ENCODE results near the gene ANKS1B.

The ANKS1B gene

DNA sequence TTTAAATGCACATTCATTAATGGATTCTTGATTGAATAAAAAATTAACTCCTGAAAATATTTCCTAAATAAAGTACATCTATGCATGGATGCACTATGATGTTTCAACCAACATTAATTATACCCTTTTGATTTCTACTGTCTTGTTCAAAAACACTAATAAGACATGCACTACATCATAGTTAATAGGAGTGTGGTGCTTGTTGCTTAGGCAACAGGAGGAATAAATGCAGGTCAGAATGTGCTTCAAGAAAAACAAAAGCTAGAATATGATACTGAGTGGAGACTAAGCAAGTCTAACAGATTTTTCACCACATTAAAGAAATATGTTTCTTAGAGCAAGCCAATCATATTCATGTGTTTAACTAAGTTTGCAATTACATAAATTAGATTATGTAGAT is 833.0 kb downstream of the ANKS1B start:
- DNase-seq = no peak

DNA sequence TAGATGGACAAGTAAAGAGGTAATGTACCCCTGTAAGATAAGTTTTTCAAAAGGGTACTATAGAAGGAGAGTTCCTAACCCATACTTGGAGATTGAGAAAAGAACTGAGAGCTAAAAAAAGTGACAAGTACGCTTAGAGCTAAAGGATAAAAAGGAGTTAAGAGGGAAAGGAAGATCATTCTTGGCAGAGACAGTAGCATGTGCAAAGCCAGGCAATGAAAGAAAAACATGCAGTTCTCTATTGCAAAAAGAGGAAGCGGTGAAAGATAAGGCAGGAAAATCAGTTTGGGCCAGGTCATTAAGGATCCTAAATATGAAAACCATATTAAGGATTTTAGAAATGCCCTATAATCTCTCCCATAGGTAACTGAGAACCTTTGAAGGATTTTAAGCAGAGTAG is 837.6 kb downstream of the ANKS1B start:
- no peak for DNase-seq

DNA sequence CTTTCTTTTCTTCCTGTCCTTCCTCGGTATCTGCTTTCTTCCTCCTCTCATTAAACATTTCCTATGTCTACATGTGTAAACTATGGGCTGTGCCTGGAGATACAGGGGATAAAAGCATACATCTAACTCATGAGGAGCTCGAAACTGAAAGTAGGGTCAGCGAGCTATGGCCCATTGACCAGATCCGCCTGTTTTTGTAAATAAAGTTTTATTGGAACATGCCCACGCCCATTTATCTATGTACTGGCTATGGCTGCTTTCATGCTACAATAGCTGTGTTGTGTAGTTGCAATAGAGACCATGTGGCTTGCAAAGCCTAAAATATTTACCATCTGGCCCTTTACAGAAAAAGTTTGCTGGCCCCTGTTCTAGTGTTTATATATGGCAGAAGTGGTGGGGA is 838.0 kb downstream of the ANKS1B start:
- DNase-seq = no peak

DNA sequence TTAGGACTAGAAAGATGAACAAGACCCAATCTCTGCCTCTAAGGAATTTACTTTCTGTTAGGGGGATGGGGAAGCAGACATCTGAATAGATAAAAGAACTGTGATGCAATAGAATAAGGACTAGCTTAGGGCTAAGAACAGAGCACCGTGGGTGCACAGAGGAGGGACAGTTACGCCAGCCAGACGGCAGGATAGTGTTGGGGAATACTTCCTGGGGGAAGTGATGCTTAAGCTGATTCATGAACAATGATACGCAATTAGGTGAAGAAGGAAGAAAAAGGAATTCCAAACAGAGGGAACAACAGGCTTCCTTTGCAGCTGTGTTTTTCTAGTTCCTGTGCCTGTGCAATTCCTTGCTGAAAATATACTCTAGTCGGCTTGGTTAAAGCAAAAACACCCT is 838.6 kb downstream of the ANKS1B start:
- DNase-seq = no peak

DNA sequence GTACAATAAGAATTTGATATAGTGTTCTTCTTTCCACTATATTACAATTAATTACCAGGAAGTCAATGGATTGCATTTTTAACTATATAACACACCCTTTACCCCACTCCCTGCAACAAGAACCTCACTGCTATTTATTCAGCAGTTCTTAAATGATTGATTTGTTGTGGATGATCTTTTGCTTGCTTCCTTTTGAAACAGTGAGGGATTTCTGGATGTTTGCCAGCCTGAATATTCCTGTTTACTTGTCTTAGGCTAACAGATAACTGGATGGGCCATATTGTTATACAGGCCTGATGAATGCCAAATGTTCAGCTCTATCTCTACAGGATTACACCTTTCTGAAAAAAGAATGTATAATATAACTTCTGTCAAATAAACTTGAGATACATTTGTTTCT is 842.1 kb downstream of the ANKS1B start:
- DNase-seq = no peak

DNA sequence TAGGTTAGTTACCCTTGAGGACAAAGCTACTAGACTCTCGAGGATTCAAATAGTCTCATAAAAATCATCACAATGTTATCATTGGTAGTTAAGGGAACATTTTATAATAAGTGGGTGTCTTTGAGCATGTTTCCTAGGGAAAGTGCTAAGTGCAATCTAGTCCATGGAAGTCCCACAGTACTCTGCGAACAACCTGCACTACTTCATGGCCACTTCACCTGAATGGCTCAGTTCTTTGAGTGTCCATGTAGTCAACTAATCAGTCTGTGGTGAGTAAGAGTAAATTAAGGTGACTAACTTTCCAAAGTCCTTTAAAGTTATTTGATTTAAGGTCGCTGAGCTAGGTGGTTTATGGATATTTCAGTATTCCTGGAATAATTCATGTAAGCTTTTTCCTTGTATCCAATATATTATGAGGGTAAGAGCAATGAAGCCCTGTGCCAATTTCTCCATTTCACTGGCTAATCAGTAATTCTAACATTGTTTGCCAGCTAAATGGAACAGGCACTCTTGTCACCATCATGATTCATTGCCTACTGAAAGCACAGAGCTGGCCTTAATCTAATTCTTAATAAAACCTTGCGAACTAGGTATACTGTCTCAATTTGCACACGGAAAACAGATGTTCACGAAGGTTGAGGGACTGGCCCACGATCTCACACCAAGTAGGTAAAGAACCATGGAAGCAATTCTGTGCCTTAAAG is 844.6 kb downstream of the ANKS1B start:
- DNase-seq = no peak

DNA sequence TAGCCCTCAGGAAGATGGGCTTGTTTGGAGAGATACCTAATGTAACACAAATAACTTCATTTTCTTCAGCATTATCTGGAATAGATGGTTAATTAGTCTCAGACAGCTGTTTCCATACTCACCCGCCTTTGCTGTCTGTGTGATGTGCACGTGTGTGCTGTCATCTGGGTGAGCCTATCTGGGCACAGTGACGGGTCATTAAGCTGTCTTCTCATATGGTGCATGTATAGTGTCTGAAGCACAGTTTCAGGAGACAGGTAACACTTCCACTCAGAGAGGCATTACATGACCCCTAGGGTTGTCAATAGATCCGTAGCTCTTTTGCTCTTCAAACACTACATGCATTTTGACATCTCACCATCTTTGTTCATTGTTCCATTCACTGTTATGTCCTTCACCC is 846.3 kb downstream of the ANKS1B start:
- no peak for DNase-seq

DNA sequence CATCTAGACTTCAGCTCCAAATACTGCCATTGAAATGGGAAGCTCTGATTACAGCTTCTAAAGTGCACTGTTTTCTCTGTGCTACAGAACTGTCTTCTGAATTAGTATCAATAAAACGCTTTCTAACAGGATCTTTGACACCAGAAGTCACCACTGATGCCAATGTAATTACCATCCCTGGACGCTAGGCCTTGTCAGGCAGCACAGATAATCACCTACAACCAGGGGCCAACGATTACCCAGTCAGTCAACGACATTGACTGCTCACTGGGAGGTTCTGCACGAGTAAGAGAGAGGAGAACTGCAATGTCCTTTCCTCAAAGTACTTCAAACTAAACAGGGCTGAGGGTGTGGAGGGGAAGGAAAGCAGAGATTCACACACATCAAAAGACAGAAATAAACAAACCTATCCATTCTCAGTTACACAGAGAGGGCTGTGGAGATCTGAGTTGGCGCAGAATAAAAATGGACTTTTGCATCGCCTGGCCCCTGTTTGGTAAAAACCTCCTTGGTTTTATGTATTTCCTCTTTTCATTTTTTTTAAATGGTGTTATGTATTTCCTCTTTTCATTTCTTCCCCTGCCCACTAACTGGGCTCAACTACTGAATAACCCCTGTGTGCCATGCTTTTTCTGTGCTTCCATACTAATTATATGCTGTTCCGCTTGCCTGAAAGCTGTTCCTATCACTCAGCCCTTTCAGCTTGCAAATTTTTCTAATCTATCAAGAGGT is 847.4 kb downstream of the ANKS1B start:
- DNase-seq = no peak

DNA sequence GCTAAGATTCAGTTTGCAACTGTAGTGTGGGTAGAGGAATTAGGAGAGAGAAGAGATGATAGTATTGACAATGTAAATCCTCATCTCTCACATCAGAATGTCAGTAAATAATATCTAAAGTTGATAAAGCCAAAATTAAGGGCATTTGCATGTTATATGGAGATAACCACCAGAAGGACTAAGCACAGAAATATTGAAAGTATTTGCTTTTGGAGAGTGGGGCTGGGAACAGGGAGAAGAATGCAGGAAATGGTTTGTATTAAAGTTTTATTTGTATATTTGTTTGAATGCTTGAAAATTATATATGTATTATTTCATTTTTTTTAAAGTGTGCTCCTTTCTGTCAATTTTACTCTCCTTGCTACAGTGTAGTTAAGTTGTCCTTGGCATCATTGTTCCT is 848.2 kb downstream of the ANKS1B start:
- DNase-seq = no peak

DNA sequence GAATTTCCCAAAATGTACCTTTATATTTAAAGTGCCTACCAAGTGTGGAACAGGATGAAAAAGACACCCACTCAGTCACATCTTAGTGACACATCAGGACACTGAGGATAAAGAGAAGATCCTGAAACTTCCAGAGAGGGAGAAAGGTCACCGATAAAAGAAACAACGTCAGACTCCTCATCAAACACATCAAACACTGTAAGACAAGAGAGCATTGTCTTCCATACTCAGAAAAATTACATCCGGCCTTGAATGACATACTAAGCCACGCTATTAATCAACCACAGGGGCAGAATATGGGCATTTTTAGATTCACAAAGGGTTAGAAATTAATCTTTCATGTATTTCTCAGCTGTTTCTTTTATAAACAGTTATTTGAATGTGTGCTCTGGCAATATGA is 849.4 kb downstream of the ANKS1B start:
- DNase-seq = no peak

DNA sequence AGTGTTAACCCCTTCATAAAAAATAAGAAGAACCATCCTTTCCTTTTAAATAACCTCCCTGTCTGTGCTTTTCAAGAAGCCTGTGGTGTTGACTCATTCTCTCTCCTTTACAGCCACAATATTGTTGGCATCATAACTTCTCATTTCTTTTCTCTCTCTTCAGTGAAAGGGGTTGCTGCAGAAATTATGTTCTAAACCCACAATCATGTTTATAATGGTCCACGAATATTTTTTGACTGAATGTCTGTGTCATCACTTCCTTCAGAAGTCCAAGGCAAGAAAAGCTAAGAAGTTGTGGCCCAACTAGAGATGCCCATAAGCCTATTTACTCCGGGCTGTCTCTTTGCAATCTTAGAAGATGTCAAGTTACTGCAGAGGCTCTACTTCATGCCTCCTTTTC is 851.3 kb downstream of the ANKS1B start:
- DNase-seq = no peak

DNA sequence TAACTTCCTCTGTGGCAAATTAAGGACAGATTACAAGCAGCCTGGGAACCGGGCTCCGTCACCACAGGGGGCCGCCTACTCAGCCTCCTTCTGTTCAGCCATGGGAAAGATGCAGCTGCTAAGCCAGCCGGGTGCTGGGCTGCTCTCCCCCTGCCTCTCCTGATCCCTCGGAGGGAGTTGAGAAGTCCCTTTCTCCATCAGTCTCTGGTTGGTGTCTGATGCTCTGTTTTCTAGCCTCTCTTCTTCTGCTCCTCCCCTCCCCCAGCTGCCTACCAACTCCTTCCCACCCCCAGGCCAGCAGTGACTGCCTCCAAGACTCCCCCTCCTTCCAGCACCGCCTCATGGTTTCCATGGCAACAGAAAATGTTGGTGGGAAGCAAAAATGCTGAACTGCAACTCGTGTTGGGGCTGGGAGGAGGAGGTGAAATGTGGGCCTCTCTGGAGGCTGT is 853.0 kb downstream of the ANKS1B start:
- no peak for DNase-seq

DNA sequence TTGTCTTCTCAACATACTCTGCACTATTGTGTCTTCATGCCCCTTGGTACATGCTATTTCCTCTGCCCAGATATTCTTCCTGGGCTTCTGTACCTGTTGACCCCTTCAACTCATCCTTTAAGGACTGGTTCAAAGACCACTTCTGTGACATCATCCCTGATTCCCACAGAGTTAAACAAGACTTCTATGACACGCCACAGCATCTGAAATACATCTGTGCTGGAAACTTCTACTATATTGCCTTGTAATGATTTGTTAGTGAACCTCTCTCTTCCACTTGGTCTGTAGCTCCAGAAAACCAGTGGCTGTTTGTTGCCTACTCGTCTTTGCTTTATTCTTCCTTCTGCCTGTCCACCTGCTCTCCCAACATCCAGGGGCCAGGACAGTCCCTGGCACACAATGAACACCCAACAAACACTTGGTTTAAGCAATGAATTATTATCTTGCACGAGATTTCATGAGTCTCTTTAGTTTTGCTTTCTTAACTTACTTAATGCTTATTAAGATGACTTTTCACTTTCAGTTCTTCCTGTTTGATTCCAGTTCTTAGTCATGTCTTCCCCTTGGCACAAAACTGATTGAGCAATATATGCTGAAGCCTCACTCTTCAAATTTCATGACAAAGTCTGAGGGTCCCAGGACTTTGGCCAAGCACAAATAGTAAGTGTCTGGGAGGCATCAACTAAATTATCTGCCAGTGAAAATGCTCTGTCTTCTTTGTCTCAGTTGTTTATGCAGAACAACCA is 853.8 kb downstream of the ANKS1B start:
- no peak for DNase-seq

DNA sequence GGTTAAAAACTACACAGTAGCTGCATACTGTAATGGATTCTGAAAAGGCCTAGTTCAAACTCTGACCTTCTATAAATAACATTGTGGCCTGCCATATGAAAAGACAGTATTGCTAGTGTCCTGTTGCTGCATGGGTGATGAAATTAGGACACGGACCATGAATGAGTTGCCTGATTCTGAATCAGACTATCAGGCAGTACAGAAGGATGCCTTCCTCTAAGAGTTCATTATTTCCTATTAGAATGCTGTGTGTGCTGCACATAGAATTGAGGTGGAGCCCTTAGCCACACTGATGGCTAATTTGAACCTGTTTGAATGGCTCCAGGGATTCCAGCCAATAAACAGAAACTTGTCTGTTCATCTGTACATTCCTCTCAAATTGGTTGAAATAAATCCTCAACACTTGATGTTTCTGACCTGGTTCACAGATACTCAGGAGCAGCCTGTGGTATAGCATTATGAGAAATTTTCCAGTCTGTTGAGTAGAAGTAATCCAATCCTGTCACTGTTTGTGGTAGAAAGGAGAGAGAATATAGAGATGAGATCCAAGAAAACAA is 856.4 kb downstream of the ANKS1B start:
- DNase-seq = no peak

DNA sequence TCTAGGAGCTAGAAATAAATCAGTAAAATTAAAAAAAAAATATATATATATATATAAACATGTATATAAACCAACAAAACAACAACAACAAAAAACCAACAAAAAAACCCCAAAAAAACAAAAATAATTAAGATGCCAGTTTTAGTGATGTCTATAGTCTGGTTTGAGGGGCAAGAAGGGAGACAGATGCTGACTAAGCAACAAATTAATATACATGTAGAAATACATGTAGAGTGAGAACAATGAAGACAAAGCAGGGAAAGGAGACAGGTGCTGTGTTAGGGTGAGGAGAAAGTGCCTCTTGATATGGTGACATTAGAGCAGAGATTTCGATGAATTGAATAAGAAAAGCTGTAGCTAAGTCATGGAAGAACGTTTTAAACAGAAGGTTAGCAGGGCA is 861.8 kb downstream of the ANKS1B start:
- no peak for DNase-seq

DNA sequence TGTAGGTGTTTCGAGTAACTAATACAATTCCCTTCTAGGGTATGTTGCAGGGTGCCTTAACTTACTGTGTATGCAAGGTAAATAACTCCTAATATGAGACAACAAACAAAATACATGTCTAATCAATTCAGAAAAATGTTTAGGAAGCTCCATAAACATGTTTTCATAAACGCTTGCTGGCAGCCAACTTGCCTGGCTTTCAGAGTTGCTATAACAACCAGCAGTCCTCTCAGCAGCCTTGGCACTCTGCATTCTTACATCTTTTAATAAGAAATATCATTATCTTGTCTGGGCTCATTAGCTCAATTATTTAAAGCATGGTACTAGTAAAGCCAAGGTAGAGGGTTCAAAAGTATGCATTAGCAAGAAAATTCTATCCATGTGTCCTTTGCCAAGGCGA is 862.2 kb downstream of the ANKS1B start:
- DNase-seq = no peak

DNA sequence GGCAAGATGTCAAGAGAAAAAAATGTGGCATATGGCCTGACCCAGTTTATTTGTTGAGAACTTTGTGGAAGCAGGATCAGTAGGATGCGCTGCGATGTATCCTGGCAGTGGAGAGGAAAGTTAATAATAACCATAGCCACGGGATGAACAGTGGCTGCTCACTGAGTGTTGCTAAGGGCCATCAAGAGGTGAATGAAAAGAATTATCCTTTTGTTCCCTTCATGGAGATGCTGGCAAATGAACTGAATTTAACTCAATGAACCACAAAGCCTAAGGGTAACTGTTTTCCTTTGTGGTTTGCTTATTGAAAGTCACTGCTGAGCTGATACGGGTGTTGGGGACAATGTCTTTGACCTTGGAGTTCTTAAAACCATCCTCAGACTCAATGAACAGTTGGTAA is 863.2 kb downstream of the ANKS1B start:
- DNase-seq = peak; percentile 19 to 41

DNA sequence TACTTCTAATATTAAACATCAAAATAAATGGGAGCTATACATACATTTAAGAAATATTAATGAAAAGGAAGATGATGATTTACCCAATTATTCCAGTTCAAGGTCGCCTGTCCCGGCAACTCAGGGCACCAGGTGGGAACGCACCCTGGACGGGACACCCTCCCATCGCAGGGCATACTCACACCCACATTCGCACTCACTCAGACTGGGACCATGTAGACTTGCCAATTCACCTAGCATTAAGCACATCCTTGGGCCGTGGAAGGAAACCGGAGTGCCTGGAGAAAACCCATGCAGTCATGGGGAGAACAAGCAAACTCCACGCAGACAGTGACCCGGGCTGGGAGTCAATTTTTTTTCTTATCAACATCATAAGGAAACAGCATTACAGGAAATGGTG is 864.8 kb downstream of the ANKS1B start:
- no peak for DNase-seq

DNA sequence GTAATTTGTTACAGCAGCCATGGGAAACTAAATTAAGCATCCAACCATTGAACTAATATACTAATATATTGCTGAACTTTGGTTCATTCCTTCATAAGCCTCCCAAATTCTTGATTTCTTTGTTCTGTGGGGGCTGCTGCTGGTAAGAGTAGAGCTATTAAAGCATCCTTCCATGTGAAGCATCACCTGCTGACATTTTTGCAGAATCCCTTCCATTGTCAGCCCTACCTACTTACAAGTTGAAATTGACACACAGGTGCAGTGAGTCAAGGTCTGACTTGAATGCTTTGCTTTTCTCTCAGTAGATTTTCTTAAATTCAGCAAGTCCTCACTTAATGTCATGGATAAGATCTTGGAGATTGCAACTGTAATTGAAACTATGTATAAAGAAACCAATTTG is 865.3 kb downstream of the ANKS1B start:
- no peak for DNase-seq

DNA sequence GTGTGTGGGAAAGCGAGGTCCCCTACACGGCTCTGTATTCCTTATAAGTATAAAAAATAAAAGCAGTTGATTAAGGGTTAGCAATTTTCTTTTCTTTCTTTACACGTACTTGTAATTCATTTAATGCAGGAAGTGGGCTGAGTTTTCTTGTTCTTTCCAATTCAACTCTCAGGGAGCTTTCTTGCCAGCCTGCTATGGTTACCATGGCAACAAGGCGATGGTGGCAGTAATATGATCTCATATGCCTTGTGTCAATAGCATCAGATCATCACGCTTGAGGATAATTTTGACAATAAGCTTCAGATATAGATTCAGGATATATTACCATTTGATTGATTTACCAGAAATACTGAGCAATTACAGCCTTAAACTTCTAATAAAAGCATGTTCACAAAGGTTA is 873.1 kb downstream of the ANKS1B start:
- peak; percentile 17 to 45 for DNase-seq

DNA sequence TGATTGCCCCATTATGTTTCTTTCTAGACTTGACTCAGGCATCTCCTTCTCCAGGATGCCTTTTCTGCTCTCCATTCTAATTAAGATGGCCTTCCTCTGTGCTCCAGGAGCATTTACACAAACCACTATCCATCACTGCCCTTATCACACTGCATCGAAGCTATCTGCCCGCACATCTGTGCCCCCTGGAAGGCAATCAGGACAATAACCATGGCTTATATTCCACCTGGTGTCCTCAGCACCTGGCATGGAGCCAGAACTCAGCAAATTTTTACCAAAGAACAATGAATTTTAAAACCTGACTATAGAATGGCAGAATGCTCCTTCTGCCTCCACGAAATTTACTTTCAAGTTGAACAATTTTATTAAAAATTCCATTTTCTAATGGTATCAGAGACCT is 873.9 kb downstream of the ANKS1B start:
- no peak for DNase-seq

DNA sequence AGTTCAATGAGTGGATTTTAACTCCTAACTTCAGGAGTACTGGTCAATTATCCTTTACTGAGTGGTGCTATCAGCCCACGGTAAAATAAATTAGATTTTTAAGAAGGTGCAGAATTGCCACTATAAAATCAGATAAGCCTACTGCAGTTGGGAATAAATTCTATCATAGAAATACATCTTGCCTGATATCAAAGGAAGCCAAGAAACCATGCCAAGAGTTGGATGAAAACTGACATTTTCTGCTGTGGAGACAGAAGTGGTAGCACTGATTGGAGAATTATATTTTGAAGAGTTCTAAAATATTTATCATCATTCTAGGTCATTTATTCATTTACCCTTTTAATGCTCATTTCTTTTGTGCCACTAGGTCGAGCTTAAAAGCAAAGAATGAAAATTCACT is 874.5 kb downstream of the ANKS1B start:
- no peak for DNase-seq

DNA sequence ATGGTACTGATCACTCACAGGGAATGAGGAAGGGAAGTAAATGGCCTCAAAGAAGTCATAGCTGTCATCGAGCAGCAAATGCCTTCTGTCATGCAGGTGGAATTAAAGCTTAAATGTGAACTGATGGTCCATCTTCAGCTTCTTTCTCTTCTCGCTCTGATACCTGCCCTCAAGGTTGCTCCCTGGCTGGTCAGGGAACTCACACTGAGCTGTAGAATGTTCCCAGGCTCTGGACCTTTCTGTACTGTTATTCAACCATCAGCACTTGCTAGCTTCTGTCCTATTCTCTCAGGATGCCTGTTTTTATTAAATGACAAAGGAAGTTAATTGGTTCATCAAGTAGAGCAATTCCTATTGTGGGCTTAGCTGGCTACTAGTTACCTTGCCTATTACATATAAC is 875.8 kb downstream of the ANKS1B start:
- no peak for DNase-seq

DNA sequence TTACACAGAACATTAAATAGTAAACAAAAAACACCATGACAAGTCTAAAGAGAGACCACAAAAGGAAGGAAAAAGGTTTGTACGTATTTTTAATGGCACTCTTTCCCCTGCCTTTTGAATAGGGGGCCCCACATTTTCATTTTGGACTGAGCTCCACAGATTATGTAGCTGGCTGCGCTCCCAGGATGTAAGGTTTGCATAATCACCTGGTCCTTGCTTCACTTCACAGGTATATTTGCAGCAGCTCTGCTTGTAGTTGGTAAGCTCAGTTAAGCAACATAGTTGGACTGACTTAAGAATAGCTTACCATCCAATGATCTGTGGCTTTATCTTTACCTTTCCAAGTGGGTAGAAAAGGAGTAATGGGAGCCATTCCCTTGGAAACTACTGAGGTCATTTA is 885.0 kb downstream of the ANKS1B start:
- DNase-seq = no peak
